ENCODE results near the gene RABL6.
"Not testable (repeated sequence)": the region's sequence is repeated elsewhere in the genome, so short reads cannot be mapped to it uniquely, and the experiment has no call there.

The RABL6 gene

GRCh38 chr9:136798708-136799078 is 9.1 kb upstream of the RABL6 start (continued):
- TF ChIP-seq CREB5 (CRISPR knock-in tag; IDR thresholded peaks at IDR 0.05; ENCODE audit: low read depth), result no peak
- no peak for TF ChIP-seq ZFP30 (CRISPR knock-in tag; IDR thresholded peaks at IDR 0.05)
- no peak for TF ChIP-seq PATZ1 (CRISPR knock-in tag; IDR thresholded peaks at IDR 0.05; ENCODE audit: borderline replicate concordance)
- TF ChIP-seq CSDC2 (CRISPR knock-in tag; IDR thresholded peaks at IDR 0.05), result no peak
- TF ChIP-seq CSRNP3 (CRISPR knock-in tag; IDR thresholded peaks at IDR 0.05), result no peak
- TF ChIP-seq ARNTL (CRISPR knock-in tag; IDR thresholded peaks at IDR 0.05; ENCODE audit: borderline replicate concordance, low read depth), result no peak
- TF ChIP-seq OSR1 (CRISPR knock-in tag; IDR thresholded peaks at IDR 0.05), result no peak
- TF ChIP-seq ISL1 (CRISPR knock-in tag; IDR thresholded peaks at IDR 0.05), result no peak
- no peak for TF ChIP-seq TCF4 (CRISPR knock-in tag; IDR thresholded peaks at IDR 0.05; ENCODE audit: borderline replicate concordance)

GRCh38 chr9:136799079-136799853 is 8.5 kb upstream of the RABL6 start:
- no peak for TF ChIP-seq GLIS3 (CRISPR knock-in tag; IDR thresholded peaks at IDR 0.05)
- ATAC-seq, result no peak

GRCh38 chr9:136799854-136800657 is 7.7 kb upstream of the RABL6 start:
- no peak for TF ChIP-seq CREB5 (CRISPR knock-in tag; IDR thresholded peaks at IDR 0.05; ENCODE audit: low read depth)
- TF ChIP-seq ARNTL (CRISPR knock-in tag; IDR thresholded peaks at IDR 0.05; ENCODE audit: borderline replicate concordance, low read depth), result no peak
- no peak for TF ChIP-seq TCF4 (CRISPR knock-in tag; IDR thresholded peaks at IDR 0.05; ENCODE audit: borderline replicate concordance)
- no peak for TF ChIP-seq SNAI2 (CRISPR knock-in tag; IDR thresholded peaks at IDR 0.05)
- TF ChIP-seq BACH2 (CRISPR knock-in tag; IDR thresholded peaks at IDR 0.05; ENCODE audit: borderline replicate concordance), result no peak
- TF ChIP-seq CSRNP3 (CRISPR knock-in tag; IDR thresholded peaks at IDR 0.05), result no peak
- peak; percentile 76 for ATAC-seq

GRCh38 chr9:136802321-136802720 is 5.4 kb upstream of the RABL6 start:
- no peak for ATAC-seq
- TF ChIP-seq ESRRG (CRISPR knock-in tag; IDR thresholded peaks at IDR 0.05) (no peak), CREB5 (CRISPR knock-in tag; IDR thresholded peaks at IDR 0.05; ENCODE audit: low read depth) (no peak), SNAI2 (CRISPR knock-in tag; IDR thresholded peaks at IDR 0.05) (no peak)

- not testable (repeated sequence) for ATAC-seq
Observed at GRCh38 chr9:136803009-136803550, 4.7 kb upstream of the RABL6 start.

Measured in SK-N-SH treated with all-trans-retinoic acid at 6 μM for 48 hours (cell line).